HG03066 (cell line): ENCODE results near the gene ZNHIT1.

Experiments used
- ATAC-seq: cut with Tn5 transposase; IDR thresholded peaks from one replicate; pipeline ENCODE4 v1.9.1; 2021; ENCODE audit warnings: low read depth; ENCODE audit not compliant: unreplicated experiment

ZNHIT1 gene

DNA sequence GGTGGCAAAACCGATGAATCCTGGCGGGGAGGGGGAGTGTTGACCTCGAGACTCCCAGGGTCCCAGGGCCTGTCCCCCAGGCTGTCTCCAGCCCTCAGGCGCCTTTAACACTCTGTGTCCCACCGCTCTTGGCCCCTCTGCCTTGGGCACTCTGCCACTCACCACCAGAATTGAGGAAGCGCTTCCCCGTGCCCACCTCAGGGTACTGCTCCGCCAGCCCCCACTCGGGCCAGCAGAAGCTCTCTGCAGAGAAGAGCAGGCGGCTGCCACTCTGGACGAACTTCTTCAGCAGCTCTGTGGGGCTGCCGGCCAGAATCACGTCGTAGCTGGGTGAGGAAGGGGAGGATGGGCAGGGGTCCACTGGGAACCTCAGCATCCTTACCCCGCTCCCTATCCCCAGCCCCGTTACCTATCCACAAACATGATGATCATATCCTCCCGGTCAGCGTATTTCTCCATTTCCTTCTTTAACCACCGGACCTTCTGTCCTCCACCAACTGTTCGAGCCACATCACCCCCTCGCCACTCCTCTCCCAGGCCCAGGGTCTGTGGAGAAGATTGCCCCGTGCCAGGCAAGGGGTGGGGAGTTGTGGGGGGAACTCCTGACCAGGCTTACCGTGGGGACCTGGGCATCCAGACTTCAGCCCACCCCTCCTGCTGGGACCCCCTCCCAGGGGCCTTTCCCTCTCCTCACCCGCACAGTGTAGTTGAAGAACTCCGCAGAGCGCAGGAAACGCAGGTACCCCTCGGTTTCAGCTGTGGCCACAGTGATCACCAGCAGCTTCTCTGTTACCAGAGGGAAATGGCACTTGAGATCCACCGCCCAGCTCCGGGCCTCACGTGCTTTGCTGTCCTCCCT, 1.7 kb upstream of the ZNHIT1 start:
- no peak for ATAC-seq

DNA sequence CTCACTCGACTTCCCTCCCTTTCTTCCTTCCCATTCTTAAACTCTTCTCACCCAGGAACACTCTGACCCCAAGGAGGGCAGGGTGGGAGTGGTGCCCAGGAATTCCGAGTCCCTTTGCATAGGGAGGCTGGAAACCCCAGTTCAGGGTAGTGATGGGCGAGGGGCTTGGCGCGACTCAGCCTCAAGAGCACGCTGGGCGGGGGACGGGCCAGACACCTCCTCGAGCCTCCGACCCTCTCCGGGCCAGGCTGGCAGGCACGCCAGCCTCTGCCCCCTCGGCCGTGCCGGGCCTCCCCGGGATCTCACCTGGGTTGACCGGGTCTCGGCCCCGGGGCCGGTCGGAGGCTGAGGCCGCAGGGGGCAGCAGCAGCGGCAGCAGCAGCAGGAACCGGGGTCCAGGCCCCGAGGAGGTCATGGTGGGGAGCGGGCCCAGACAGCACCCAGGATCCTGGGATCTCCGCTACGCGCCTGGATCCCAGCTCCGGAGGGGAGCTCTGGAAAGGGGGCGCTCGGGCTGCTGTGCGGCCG, 1.0 kb upstream of the ZNHIT1 start:
- no peak for ATAC-seq

DNA sequence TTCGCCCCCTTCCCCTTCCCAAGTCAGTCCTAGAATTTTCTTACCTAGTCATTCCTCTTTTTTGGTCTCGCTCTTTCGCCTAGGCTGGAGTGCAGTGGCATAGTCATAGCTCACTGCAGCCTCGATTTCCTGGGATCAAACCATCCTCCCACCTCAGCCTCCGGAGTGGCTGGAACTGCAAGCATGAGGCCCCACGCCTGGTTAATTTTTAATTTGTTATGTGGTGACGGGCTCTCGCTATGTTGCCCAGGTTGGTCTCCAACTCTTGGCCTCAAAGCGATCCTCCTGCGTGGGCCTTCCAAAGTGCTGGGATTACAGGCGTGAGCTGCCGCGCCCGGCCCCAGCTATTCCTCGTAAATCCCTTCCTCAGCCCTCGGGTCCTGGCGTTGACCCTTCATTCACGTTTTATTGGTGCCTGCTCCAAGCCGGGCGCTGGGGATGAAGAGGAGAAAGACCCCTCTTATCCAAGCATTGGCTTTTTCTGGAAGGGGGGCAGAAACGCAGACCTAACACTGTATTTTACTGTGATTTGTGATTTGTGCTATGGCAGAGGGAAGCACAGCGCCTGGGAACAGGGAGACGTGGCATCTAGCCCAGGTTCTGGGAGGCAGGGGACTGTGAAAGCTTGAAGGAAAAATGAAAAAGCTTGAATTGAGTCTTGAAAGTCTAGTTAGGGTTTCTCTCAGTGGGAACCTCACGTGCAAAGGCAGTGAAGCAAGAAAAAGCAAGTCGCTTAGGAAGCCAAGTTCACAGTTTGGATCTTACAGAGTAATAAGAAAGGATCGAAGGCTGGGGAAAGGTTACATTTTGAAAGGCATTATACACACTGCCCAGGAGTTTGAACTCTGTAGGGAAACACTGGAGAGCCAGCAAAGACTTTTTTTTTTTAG, 516 bp downstream of the ZNHIT1 start:
- ATAC-seq, result no peak

DNA sequence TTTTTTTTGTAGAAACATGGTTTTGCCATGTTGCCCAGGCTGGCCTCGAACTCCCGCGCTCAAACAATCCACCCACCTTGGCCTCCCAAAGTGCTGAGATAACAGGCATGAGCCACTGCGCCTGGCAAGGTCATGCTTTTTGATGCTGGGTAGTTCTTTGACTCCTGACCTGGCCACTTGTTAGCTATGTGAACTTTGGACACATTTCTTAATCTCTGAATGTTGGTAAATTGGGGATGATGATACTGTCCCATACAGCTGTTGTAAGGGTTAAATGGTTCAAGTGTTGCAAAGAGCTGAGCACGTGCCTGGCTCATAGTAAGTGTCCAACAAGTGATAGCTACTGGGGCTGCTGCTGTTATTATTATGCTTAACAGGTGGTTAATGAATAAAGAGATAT, 2.3 kb downstream of the ZNHIT1 start:
- no peak for ATAC-seq

DNA sequence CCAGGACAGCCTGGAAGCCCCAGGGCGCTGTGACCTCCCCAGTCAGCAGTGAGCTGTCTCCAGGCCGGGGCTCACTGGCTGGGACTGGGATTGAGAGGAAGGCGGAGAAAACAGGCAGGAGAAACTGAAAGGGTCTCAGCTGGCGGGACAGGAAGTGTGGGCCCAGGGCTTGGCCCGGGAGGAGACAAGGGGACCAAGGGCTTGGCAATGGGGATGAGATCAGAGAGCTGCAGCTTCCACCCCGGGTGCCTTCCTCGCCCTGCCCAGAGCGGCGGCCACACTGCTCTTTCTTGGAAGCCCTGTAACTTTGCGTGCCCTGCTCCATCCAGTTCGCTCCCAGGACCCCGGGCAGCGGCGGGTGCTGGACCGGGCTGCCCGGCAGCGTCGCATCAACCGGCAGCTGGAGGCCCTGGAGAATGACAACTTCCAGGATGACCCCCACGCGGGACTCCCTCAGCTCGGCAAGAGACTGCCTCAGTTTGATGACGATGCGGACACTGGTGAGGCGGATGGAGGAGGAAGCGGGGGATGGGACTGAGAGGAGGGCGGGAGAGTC, 4.4 kb downstream of the ZNHIT1 start:
- no peak for ATAC-seq

DNA sequence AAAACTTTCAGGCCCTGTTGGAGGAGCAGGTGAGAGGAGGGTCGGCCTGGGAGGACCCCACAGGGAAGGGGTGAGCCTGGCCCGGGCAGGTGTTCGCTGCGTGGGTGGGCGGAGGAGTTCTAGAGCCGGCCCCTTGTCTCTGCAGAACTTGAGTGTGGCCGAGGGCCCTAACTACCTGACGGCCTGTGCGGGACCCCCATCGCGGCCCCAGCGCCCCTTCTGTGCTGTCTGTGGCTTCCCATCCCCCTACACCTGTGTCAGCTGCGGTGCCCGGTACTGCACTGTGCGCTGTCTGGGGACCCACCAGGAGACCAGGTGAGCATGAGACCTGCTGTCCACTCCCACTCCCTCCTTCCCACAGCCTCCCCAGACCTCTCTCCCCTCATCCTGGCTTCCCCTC, 5.6 kb downstream of the ZNHIT1 start:
- no peak for ATAC-seq

DNA sequence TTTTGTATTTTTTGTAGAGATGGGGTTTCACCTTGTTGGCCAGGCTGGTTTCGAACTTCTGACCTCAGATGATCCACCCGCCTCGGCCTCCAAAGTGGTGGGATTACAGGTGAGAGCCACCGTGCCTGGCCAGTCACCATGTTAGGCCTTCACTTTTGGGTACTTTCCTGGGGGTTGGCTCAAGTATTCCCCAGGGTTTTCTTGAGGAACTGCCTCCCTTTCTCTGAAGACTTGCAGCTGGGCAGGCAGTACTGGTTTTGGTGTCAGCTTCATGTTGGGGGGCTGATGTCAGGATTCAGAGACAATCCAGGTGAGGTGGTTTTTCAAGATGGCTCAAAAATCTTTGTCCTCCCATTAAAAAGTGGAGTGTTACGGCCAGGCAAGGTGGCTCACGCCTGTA, 7.7 kb downstream of the ZNHIT1 start:
- ATAC-seq, result no peak

DNA sequence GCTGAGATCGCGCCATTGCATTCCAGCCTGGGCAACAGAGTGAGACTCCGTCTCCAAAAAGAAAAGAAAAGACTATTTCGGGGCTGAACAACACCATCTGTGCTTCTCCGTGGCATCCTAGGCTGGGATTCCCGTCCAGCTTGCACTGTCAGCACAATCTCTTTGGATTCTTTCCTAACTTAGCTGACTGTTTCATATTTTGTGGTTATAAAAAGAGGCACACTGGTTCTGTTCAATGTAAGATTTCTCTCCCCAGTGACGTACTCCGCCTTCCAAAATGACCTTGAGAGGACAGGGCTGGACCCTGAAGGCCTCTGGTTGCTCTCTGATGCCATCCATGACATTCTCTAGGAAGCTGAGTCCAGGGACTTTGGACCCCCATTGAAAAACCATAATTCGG, 8.8 kb downstream of the ZNHIT1 start:
- ATAC-seq, result no peak

DNA sequence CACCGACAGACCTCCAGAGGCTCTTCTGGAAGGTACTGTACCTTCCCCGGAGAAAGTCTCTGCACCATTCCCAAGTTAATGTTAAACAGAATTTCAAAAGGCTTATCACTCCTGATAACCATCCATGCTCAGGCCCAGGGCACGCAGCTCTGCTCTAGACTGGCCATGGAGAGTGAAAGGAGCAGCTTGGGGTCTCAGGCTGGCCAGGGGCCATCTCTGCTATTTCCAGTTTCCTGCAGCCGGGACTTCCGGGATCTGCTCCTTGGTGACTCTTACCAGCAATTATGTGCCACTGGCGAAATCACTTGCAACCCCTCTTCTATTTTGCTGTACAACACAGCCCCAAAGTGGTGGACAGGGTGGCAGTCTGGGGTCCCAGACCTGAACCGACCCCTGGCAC, 13.7 kb downstream of the ZNHIT1 start:
- no peak for ATAC-seq

DNA sequence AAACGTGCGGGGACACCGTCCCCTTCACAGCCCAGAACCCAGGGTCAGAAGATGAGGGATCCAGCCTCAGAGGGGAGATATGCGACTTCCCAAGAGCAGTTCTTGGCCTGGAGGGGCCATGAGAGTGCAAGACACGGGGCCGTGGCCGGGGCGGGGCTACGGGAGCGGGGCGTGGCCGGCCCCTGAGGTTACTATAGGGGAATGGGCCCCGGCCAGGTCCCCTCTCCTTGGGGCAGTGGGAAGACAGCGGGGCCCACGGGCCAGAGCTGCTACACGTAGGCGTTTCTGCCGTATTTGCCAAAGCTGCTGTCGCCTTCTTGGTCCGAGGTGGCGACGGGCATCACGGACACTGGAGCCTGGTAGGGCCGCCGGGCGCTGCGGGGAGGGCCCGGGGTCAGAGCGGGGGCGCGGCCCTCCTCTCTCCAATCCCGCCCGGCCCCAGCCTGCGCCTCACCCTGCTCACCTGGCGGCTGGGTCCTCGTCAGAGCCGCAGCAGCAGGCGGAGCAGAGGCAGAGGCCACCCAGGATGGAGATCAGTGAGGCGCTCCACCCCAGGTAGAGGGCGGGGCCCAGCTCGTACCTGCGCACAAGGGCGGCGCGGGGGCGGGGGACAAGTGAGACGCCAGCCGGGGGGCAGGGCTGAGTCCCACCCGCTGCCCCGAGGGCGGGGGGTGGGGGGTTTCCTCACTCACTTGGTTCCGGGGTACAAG, 14.3 kb downstream of the ZNHIT1 start:
- no peak for ATAC-seq

DNA sequence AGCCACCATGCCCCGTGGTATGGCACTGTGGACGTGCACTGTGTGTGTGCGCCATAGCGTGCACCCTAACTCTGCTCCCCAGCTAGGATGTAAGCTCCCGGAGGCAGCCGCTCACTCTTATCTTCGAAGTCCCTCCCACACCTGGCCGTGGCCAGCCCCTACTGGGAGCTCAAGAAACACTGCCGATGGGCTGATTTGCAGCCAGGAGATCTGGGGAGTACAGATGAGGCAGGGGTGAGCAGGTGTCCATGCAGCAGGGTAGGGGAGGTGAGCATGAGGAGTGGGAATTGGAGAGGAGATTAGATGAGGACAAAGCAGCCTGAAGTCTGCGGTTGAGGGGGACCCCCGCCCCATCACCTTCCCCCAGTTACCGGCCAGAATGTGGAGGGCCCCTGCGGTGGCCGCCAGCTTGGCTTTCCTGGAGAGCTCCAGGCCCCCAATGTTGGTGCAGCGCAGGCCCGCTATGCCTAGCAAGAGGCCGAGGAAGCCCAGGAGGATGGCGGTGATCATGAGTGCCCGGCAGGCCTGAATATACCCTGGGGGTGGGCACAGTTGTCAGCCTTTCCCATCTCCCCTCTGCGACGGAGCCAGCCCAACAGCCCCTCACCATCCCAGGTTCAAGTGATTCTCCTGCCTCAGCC, 16.1 kb downstream of the ZNHIT1 start:
- ATAC-seq, result no peak

DNA sequence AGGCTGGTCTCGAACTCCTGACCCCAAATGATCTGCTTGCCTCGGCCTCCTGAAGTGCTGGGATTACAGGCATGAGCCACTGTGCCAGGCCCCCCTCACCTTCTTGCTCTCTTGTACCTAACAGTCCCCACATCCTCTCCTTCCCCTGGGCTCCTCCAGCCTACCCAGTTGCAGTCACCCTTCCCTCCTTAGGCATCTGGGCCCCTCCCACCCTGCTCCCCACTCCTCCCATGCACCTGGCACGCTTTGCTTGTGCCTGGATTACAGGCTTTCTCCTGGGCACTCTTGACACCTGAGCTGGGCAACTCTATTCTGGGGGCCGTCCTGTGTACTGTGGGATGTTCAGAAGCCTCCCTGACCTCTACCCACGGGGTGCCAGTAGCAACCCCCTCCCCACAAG, 16.7 kb downstream of the ZNHIT1 start:
- ATAC-seq, result no peak

DNA sequence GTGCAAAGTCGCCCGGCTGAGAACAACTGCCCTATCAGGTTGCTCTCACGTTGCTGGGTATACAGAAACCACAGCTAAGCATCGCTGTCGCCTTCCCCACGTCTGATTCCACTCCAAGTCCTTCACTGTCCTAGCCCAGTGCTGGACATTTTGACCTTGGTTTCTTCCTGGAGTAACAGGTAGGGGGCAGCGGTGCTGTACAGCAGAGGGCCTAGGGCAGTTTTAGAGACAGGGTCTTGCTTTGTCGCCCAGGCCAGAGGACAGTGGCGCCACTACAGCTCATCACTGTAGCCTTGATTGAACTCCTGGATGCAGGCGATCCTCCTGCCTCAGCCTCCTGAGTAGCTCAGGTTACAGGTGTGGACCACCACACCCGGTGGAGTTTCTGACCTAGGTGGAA, 17.1 kb downstream of the ZNHIT1 start:
- ATAC-seq, result no peak

DNA sequence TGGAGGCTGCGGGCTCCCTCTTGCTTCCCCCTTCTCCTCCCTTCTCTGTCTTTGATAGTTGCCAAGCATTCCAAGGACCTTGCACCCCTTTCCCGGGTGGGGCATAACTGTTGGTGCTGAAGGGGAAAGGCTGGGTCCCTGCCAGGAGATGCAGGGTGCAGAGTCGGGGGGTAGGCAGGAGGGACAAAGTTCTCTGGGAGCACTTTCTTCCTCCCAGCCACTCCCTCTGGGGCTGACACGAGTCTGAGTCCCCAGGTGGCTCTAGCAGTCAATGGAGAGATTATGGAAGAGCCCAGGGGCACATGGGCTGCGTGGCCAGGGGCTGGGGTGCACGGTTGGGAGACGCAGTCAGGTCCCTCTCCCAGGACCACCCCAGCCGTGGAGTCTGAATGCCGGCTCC, 17.6 kb downstream of the ZNHIT1 start:
- no peak for ATAC-seq

DNA sequence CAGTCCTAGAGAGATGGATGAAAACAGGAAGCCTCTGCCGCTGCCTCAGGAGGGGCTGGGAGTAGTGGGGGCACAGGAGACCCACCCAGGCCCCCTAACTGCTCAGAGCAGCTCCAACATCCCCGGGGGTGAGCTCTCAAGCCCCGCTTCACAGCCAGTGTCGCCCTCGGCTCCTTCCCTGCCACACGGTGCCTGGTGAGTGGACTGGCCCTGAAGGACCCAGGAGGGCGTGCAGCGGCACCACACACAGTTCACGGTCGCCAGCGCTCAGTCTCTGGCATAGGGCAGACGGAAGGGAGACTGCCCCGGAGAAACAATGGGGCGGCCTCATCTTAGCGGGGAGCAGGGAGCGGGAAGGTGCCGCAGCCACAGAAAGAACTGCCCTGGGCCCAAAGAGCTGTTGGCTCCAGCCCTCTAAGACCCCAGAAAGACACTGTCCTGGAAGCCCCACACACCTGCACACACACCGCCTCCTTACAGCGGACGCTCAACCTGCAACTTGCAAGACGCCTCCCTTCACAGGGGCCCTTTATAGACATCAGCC, 18.4 kb downstream of the ZNHIT1 start:
- ATAC-seq, result no peak

DNA sequence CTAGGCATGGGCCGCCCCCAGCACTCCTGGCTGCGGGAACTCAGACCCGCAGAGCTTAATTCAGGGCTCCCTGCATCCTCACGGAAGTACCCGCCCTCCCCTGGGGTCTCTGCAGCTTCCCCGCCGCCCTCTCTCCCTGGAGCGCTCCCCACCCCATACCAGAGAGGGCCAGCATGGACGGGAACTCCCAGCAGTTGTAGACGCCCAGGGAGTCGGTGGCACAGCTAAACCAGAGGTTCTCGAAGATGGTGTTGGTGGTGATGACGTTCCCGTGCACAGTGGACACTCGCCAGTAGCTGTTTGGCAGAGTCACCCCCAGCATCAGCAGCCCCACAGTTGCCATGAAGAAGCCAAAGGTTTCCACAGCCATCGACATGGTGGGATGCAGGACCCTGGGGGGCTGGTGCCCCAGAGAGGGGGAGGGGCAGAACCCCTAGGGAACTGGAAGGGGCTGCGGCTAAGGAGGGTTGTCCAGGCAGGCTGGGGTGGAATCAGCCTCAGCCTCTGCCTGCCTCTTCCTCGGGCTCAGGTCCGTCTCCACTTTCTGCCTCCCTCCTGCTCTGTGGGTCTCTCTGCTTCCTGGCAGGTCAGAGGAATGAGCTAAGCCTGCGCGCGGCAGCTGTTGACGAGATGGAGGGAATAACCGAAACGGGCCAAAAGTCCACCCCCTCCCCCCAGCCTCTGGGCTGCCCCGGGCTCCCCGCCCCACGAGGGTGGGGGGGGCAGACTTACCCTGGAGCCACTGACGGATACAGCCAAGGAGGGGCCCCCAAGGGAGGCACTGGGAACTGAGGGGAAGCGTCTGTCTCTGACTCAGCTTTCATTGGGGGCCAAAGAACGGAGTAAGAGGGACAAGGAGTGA, 19.5 kb downstream of the ZNHIT1 start, which contains the start of gene CLDN15:
Gene CLDN15 (minus strand): TSS at position 597 of the 862 bp plus-strand sequence. CDS start 221 bp downstream, at position 376.
- ATAC-seq, result no peak

DNA sequence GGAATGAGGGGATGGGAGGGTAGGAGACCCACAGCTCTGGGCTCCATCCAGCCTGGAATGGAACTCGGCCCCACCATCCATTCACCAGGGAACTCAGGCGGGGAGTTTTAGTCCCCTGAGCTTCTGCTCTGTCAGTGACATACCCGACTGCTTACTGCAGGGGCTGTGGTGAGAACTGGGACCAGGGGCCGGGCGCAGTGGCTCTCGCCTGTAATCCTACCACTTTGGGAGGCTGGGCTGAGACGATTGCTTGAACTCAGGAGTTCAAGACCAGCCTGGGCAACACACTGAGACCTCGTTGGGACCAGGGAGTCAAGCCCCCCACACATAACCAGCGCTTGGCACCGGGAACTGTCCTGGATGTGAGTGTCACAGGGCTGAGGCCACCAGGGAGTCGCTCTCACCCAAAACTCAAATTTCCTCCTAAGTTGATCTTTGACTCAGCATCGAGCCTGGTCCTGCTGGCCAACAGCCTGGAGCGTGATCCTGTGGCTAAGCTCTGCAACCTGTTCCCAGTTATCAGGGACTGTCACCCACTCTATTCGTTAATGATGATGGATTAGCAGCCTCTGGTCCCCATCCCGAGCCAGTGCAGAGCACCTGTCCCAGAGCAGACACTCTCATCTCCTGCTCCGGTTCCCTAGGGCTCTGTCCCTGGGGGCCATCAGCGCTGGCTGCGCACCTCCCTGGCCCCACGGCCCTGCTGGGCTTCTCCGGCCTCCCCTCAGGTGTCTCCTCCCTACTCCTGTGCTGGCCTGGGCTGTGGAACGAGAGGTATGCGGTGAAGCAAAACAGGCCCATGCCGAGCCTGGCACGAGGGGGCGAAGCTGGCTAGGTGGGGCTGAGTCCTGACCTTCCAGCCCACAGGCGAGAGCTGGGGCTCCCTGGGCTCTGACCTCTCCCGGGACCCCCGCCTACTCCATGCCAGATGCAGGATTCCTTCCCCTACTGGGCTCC, 20.5 kb downstream of the ZNHIT1 start:
- no peak for ATAC-seq
